ENCODE results near the gene CD59.
"Not testable (repeated sequence)": the region's sequence is repeated elsewhere in the genome, so short reads cannot be mapped to it uniquely, and the experiment has no call there.

The CD59 gene

GRCh38 chr11:33716243-33716642 is 20.0 kb downstream of the CD59 start:
- no peak for DNase-seq (ENCODE audit: low read depth in 2 of 2, low spot score in 1 of 2)

- no peak for DNase-seq (ENCODE audit: low read depth in 2 of 2, low spot score in 1 of 2)
Observed at GRCh38 chr11:33713856-33714398, 22.3 kb downstream of the CD59 start.

- DNase-seq (ENCODE audit: low read depth in 2 of 2, low spot score in 1 of 2), result no peak
Observed at GRCh38 chr11:33713151-33713855, 22.9 kb downstream of the CD59 start.

GRCh38 chr11:33712436-33712835 is 23.8 kb downstream of the CD59 start:
- no peak for DNase-seq (ENCODE audit: low read depth in 2 of 2, low spot score in 1 of 2)

GRCh38 chr11:33709466-33709865 is 26.8 kb downstream of the CD59 start:
- no peak for DNase-seq (ENCODE audit: low read depth in 2 of 2, low spot score in 1 of 2)

- no peak for DNase-seq (ENCODE audit: low read depth in 2 of 2, low spot score in 1 of 2)
Observed at GRCh38 chr11:33708985-33709384, 27.2 kb downstream of the CD59 start.

GRCh38 chr11:33707831-33708230 is 28.4 kb downstream of the CD59 start:
- DNase-seq (ENCODE audit: low read depth in 2 of 2, low spot score in 1 of 2), result not testable (repeated sequence)

- no peak for DNase-seq (ENCODE audit: low read depth in 2 of 2, low spot score in 1 of 2)
Observed at GRCh38 chr11:33706966-33707365, 29.3 kb downstream of the CD59 start.

- no peak for DNase-seq (ENCODE audit: low read depth in 2 of 2, low spot score in 1 of 2)
Observed at GRCh38 chr11:33706546-33706945, 29.7 kb downstream of the CD59 start.

GRCh38 chr11:33704240-33705002 is 31.8 kb downstream of the CD59 start:
- no peak for DNase-seq (ENCODE audit: low read depth in 2 of 2, low spot score in 1 of 2)

- DNase-seq (ENCODE audit: low read depth in 2 of 2, low spot score in 1 of 2), result no peak
Observed at GRCh38 chr11:33703788-33704187, 32.4 kb downstream of the CD59 start.

- DNase-seq (ENCODE audit: low read depth in 2 of 2, low spot score in 1 of 2), result no peak
Observed at GRCh38 chr11:33703234-33703633, 33.0 kb downstream of the CD59 start.

- no peak for DNase-seq (ENCODE audit: low read depth in 2 of 2, low spot score in 1 of 2)
Observed at GRCh38 chr11:33701302-33702230, 34.7 kb downstream of the CD59 start.

GRCh38 chr11:33700502-33701271 is 35.5 kb downstream of the CD59 start, which contains the start of gene C11orf91:
Gene C11orf91, minus strand, starts transcription at chr11:33700826. Its CDS starts 86 bp downstream, at chr11:33700740.
- peak; percentile 89 for DNase-seq (ENCODE audit: low read depth in 2 of 2, low spot score in 1 of 2)

- DNase-seq (ENCODE audit: low read depth in 2 of 2, low spot score in 1 of 2), result no peak
Observed at GRCh38 chr11:33700063-33700501, 36.1 kb downstream of the CD59 start.

- no peak for DNase-seq (ENCODE audit: low read depth in 2 of 2, low spot score in 1 of 2)
Observed at GRCh38 chr11:33699515-33700062, 36.6 kb downstream of the CD59 start.

GRCh38 chr11:33698921-33699320 is 37.3 kb downstream of the CD59 start:
- DNase-seq (ENCODE audit: low read depth in 2 of 2, low spot score in 1 of 2), result no peak

GRCh38 chr11:33697997-33698396 is 38.2 kb downstream of the CD59 start:
- DNase-seq (ENCODE audit: low read depth in 2 of 2, low spot score in 1 of 2), result no peak

- DNase-seq (ENCODE audit: low read depth in 2 of 2, low spot score in 1 of 2), result no peak
Observed at GRCh38 chr11:33696931-33697638, 39.1 kb downstream of the CD59 start.
